Measurements from ENCODE around the gene MTOR.
"Not testable (repeated sequence)": the region's sequence is repeated elsewhere in the genome, so short reads cannot be mapped to it uniquely, and the experiment has no call there.

Gene MTOR

GRCh38 chr1:11299225-11299574, 36.8 kb upstream of the MTOR start:
- TF ChIP-seq CTCF (IDR thresholded peaks at IDR 0.05; ENCODE audit: borderline replicate concordance, control extremely low read depth, extremely low read depth, insufficient read depth, missing control alignments) = no peak
- in situ Hi-C loops (cut with MboI; ENCODE audit: low sequenced_read_pairs, unreplicated experiment) = no loop called here
- DNase-seq (ENCODE audit: low spot score) = no peak

GRCh38 chr1:11298390-11299224, 36.3 kb upstream of the MTOR start:
- in situ Hi-C loops (cut with MboI; ENCODE audit: low sequenced_read_pairs, unreplicated experiment) = no loop called here
- no peak for TF ChIP-seq CTCF (IDR thresholded peaks at IDR 0.05; ENCODE audit: borderline replicate concordance, control extremely low read depth, extremely low read depth, insufficient read depth, missing control alignments)
- DNase-seq (ENCODE audit: low spot score) = no peak

GRCh38 chr1:11297774-11298173, 35.4 kb upstream of the MTOR start:
- in situ Hi-C loops (cut with MboI; ENCODE audit: low sequenced_read_pairs, unreplicated experiment); DNase-seq (ENCODE audit: low spot score): not testable (repeated sequence)

GRCh38 chr1:11295905-11296304, 33.6 kb upstream of the MTOR start:
- in situ Hi-C loops (cut with MboI; ENCODE audit: low sequenced_read_pairs, unreplicated experiment) = no loop called here
- no peak for DNase-seq (ENCODE audit: low spot score)
- no peak for TF ChIP-seq CTCF (IDR thresholded peaks at IDR 0.05; ENCODE audit: borderline replicate concordance, control extremely low read depth, extremely low read depth, insufficient read depth, missing control alignments)

GRCh38 chr1:11294951-11295350, 32.6 kb upstream of the MTOR start:
- no peak for DNase-seq (ENCODE audit: low spot score)
- in situ Hi-C loops (cut with MboI; ENCODE audit: low sequenced_read_pairs, unreplicated experiment) = no loop called here
- no peak for TF ChIP-seq CTCF (IDR thresholded peaks at IDR 0.05; ENCODE audit: borderline replicate concordance, control extremely low read depth, extremely low read depth, insufficient read depth, missing control alignments)

GRCh38 chr1:11293856-11294255, 31.5 kb upstream of the MTOR start:
- no peak for DNase-seq (ENCODE audit: low spot score)
- in situ Hi-C loops (cut with MboI; ENCODE audit: low sequenced_read_pairs, unreplicated experiment) = no loop called here
- TF ChIP-seq CTCF (IDR thresholded peaks at IDR 0.05; ENCODE audit: borderline replicate concordance, control extremely low read depth, extremely low read depth, insufficient read depth, missing control alignments) = no peak

GRCh38 chr1:11291049-11291448, 28.7 kb upstream of the MTOR start:
- in situ Hi-C loops (cut with MboI; ENCODE audit: low sequenced_read_pairs, unreplicated experiment) = no loop called here
- TF ChIP-seq CTCF (IDR thresholded peaks at IDR 0.05; ENCODE audit: borderline replicate concordance, control extremely low read depth, extremely low read depth, insufficient read depth, missing control alignments) = no peak
- no peak for DNase-seq (ENCODE audit: low spot score)

Data from GM13976 (cell line).